Middle frontal gyrus (tissue), 1 donor: ENCODE results near the gene FRG2C.
"Not testable (repeated sequence)": the region's sequence is repeated elsewhere in the genome, so short reads cannot be mapped to it uniquely, and the experiment has no call there.

Source experiments
- DNase-seq: peaks from one replicate; pipeline ENCODE4 v3.0.0-alpha.2; 2015; ENCODE audit warnings: low spot score; ENCODE audit errors: extremely low spot score

The FRG2C gene

GRCh38 chr3:75669348-75670297 is 5.5 kb downstream of the FRG2C start:
- not testable (repeated sequence) for DNase-seq

- DNase-seq = not testable (repeated sequence)
Measured at GRCh38 chr3:75670298-75671286, 6.5 kb downstream of the FRG2C start.

DNA sequence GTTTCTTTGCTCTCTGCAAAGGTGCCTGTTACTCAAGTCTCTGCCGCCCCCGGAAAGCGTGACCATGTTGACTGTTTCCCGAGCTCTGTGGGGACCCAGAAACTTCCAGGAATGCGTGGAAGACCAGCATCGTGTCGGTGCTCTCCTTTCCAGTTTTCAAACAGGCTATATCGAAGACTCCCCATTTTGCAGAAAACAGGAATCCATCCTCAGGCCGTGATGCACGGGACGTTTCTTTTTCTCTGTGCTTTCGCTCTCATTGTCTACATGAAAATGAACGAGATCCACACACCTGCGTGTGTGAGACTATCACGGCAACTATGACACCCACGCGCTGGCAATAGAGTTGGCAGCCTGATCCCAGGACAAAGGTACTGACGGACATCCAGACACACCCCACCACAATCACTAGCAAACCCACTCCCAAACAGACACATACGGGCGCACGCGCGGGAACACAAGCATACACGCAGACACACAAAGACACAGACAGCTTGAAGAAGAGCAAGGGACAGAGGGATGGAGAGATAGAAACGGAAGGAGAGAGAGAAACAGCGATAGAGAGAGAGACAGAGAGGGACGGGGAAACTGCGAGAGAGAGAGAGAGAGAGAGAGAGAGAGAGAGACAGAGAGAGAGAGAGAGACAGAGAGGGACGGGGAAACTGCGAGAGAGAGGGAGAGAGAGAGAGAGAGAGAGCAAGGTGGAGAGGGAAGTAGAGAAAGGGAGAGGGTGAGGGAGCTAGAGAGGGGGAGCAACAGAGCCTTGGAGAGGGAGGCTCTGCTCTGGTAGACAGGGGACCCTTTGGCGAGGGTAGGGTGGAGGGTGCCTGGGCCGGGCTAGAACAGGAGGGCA is 7.4 kb downstream of the FRG2C start:
- not testable (repeated sequence) for DNase-seq

DNA sequence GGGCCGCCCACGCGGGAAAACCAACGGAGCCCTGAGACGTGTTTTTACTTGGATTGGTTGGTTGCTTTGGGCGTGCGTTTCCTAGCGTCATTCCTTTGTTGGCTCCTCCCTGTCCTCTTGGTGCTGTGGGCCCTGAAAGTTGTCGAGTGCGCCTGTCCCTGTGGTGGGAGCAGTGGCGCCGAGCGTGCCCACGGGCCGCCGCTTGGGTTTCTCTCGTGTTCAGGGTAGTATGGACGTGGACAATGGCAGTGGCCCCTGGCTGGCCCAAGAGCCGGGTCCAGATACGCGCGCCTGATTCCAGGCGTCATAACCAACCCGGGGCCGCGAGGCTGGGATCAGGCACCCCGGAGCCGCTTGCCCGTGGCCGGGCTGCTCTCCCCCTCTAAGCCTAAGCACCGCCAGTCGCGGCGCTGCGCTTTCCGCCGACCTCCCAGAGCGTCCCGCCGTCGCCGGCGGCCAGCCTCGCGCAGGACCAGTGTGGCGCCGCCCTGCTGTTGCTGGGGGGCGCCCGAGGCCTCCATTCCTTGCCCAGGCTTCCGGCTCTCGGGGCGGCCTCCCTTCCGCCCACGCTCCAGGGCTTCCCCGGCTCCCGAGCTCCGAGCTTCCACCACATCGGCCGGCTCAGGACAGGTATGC is 8.1 kb downstream of the FRG2C start:
- DNase-seq = not testable (repeated sequence)

GRCh38 chr3:75683965-75684364 is 19.8 kb downstream of the FRG2C start:
- not testable (repeated sequence) for DNase-seq

- DNase-seq = no peak
Measured at GRCh38 chr3:75687323-75687722, 23.2 kb downstream of the FRG2C start.

- no peak for DNase-seq
Measured at GRCh38 chr3:75692061-75692460, 27.9 kb downstream of the FRG2C start.
